Amniotic stem cell (primary cell): Measurements from ENCODE around the gene NLRC4.
"Not testable (repeated sequence)": the region's sequence is repeated elsewhere in the genome, so short reads cannot be mapped to it uniquely, and the experiment has no call there.

Source experiments
- DNase-seq: peaks from one replicate; lab custom pipeline; 2025; lab: John Stamatoyannopoulos, UW

The NLRC4 gene, protein sequence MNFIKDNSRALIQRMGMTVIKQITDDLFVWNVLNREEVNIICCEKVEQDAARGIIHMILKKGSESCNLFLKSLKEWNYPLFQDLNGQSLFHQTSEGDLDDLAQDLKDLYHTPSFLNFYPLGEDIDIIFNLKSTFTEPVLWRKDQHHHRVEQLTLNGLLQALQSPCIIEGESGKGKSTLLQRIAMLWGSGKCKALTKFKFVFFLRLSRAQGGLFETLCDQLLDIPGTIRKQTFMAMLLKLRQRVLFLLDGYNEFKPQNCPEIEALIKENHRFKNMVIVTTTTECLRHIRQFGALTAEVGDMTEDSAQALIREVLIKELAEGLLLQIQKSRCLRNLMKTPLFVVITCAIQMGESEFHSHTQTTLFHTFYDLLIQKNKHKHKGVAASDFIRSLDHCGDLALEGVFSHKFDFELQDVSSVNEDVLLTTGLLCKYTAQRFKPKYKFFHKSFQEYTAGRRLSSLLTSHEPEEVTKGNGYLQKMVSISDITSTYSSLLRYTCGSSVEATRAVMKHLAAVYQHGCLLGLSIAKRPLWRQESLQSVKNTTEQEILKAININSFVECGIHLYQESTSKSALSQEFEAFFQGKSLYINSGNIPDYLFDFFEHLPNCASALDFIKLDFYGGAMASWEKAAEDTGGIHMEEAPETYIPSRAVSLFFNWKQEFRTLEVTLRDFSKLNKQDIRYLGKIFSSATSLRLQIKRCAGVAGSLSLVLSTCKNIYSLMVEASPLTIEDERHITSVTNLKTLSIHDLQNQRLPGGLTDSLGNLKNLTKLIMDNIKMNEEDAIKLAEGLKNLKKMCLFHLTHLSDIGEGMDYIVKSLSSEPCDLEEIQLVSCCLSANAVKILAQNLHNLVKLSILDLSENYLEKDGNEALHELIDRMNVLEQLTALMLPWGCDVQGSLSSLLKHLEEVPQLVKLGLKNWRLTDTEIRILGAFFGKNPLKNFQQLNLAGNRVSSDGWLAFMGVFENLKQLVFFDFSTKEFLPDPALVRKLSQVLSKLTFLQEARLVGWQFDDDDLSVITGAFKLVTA

DNA sequence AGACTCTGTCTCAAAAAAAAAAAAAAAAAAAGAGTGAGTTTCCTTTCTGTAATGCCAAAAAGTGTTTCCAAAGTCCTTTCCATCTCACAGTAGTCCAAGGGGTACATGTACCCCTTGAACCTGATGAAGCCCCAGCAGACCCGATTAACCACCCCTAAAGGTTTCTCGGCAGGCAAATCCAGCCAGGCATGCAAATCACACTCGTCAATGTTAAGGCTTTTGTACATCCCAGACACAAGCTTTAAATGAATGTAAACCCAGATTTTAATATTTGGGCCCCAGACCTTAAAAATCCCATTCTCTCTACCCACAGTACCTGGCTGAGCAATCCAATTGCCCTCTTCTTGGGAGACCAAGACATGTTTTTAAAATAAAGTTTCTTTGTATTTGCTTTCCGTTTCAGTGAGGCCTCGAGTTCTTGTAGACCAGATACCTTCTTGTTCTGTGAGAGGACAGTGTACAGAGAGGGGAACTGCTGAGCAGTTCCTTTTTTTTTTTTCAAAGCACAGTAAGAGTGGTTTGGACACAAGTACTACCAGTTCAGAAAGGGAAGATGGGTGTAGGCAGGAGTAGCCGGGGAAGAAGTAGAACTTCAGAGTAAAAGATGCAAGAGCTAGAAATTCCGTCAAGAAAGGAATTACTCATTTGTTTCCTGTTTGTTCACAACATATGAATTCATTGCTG is at the start of gene NLRC4:
TSS of gene NLRC4 (minus strand) at position 465 of the 684 bp plus-strand sequence. CDS start 8,111 bp downstream, outside the sequence.
- DNase-seq: no peak

DNA sequence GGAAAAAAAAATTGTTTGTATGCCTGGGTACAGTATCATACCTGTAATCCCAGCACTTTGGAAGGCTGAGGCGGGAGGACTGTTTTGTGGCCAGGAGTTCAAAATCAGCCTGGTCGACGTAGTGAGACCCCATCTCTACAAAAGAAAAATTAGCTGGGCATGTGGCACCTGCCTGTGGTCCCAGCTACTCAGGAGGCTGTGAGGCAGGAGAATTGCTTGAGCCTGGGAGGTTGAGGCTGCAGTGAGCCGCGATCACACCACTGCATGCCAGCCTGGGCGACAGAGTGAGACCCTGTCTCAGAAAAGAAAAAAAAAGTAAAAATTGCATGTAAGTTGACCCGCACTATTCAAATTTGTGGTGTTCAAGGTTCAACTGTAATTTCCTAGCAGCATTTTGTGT is 45.9 kb upstream of the NLRC4 start:
- no peak for DNase-seq

GRCh38 chr2:32293966-32294562 is 29.4 kb upstream of the NLRC4 start:
- DNase-seq: not testable (repeated sequence)

- DNase-seq: not testable (repeated sequence)
Observed at GRCh38 chr2:32293493-32293892, 28.8 kb upstream of the NLRC4 start.

GRCh38 chr2:32291746-32292145 is 27.1 kb upstream of the NLRC4 start:
- no peak for DNase-seq

DNA sequence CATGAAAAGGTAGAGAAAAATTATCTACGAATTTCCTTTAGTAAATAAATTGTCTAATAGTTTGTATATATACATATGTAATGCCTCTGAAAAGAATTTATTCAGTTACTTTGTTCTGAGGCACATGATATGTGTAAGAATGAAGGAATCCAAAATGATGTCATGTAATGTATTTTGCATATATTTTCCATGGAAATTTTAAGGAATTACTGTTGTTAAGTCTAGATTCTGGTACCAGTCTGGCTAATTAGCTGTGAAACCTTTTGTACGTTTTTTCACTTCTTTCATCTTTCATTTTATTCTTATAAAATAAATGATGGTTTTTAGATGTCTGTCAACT is 25.3 kb upstream of the NLRC4 start:
- no peak for DNase-seq

- DNase-seq: peak; percentile 37
Observed at GRCh38 chr2:32289165-32289999, 24.7 kb upstream of the NLRC4 start.

GRCh38 chr2:32284321-32284720 is 19.6 kb upstream of the NLRC4 start:
- no peak for DNase-seq

DNA sequence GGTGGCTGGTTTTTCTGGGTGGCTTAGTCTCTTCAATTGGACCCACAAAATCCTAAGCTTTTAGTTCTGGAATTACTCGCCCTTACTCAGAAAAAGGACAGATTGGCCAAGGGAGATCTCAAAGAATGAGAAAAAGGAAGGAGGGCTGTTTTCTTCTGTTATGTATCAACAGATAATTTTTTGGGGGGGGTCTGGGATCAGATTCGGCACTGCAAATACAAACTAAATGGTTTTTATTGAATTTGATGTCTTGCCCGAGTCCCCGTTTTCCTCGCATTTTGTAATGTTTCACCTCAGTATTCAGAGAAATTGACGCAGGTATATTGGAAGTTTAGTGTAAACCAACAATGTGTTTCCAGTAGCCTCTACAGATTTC is 13.8 kb upstream of the NLRC4 start:
- DNase-seq: no peak

DNA sequence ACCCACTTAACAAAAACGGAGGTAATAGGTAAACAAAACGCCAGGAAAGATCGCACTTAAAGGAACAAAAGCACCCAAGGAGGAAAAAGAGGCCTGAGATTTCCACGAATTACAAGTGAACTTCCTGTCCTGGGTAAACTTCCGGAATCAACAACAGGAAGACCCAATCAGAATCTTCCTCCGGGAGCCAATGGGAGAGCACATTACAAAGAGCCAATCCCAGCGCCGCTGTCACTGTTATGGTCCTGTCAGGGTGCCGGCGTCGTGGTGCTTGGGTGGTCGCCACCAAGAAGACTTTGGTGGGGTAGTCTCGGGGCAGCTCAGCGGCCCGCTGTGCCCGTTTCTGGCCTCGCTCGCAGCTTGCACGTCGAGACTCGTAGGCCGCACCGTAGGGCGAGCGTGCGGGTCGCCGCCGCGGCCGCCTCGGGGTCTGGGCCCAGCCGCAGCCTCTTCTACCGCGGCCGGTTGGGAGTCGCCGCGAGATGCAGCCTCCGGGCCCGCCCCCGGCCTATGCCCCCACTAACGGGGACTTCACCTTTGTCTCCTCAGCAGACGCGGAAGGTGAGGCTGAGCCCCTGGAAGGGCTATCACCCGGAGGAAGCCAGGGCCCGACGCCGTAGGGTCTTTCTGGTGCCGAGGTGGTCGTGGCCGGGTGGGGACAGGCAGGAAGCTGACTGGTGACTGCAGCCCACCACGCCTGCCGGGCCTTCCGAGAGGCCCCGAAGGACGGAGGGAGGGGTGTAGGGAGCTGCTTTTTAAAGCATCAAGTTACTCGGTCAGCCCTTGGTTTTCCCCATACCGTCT is 13.2 kb upstream of the NLRC4 start, which contains the start of gene YIPF4:
TSS of gene YIPF4 (plus strand) at position 231 of the 804 bp plus-strand sequence. CDS start at position 483, 252 bp downstream.
- peak; percentile 67 for DNase-seq

GRCh38 chr2:32277363-32277673 is 12.6 kb upstream of the NLRC4 start:
- no peak for DNase-seq

- not testable (repeated sequence) for DNase-seq
Observed at GRCh38 chr2:32275790-32276189, 11.1 kb upstream of the NLRC4 start.

- no peak for DNase-seq
Observed at GRCh38 chr2:32274289-32274688, 9.6 kb upstream of the NLRC4 start.

- no peak for DNase-seq
Observed at GRCh38 chr2:32272279-32272678, 7.6 kb upstream of the NLRC4 start.

DNA sequence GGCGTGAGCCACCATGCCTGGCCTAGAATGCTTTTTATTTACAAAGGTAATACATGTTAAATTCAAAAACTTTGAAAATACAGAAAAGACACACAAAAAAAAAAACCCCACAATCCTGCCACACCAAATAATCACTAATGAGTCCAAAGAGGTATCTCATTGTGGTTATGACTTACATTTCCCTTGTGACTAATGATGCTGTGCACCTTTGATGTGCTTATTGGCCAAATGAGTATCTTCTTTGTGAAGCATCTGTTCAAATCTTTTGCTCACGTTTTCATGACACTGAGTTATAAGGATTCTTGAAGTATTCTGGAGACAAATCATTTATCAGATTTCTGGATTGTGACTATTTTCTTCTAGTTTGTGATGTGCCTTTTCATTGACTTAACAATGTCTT is 6.4 kb upstream of the NLRC4 start:
- no peak for DNase-seq

GRCh38 chr2:32262105-32262504 is 2.6 kb downstream of the NLRC4 start:
- DNase-seq: no peak

DNA sequence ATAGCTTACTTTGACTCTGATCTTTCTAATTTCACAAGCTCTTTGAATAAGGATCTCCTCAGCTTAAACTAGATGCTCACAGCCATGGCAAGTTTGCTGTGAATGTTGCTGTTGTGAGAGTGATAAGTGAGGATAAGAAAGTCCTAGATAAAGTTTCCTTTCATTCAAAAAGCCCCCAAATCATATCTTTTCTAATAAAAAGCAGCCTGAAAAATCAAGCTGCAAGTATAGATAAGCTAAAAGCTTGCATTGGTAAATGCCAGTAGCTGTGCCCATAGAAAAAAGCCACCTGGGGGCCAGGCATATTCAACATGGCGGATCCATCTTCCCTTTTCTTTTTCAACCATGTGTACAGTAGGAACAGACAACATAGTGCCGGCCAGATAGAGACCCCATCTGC is 4.3 kb downstream of the NLRC4 start:
- DNase-seq: no peak

GRCh38 chr2:32258242-32258641 is 6.4 kb downstream of the NLRC4 start:
- DNase-seq: no peak

GRCh38 chr2:32250290-32250689 is 14.4 kb downstream of the NLRC4 start:
- no peak for DNase-seq

DNA sequence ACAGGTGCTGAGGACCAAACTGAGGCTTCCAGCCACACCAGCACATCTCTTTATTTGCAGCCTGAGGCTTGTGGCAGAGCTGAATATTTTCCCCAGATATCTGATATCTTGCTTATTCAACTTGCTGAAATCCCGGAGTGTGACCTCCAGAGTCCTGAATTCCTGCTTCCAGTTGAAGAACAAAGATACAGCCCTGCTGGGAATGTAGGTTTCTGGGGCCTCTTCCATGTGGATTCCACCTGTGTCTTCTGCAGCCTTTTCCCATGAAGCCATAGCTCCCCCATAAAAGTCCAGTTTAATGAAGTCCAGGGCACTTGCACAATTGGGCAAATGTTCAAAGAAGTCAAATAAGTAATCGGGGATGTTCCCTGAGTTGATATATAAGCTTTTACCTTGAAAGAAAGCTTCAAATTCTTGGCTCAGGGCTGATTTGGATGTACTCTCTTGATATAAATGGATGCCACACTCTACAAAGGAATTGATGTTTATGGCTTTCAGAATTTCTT is 14.9 kb downstream of the NLRC4 start:
- DNase-seq: no peak
